K562 (cell line): ENCODE measurements around the gene PDCD10. TPM values are rescaled to one million over a fixed set of nuclear protein-coding genes. Genes with fewer than 3 reads are reported as not detected.

Source experiments
- ATAC-seq: fragments of 200-7000 bp; cut with Tn5 transposase; 3 replicates; pipeline ENCODE4 v1.9.1; 2020; ENCODE audit warnings: moderate library complexity
- BruUV-seq: library from RNA; stranded (reverse); fragments of 400-500 nt; replicated peaks from 2 replicates; lab custom pipeline; 2021; lab: Mats Ljungman, UMichigan
- CTCF ChIA-PET: fragments of 300-600 bp; formaldehyde crosslinking; extraction: SDS; loops from one replicate; lab custom pipeline; 2021; ENCODE audit warnings: low intra/inter-chr PET ratio; lab: Yijun Ruan, JAX
- POLR2A ChIA-PET: fragments of 300-600, 350-650 bp; sonication (Branson Sonifier 250); formaldehyde crosslinking; extraction: SDS; loops from one replicate; lab custom pipeline; 2021; ENCODE audit warnings: antibody characterized with exemption, inconsistent platforms; lab: Yijun Ruan, JAX
- DNase-seq, 4 experiments: peaks; one replicate each; pipeline versions ENCODE4 v3.0.0 to v3.0.0-alpha.2; 2011 to 2018; ENCODE audit warnings: low spot score in 3 of 4, mixed read lengths in 3 of 4; ENCODE audit errors: extremely low read depth in 1 of 4
- FAIRE-seq: peaks from 2 replicates; lab custom pipeline; 2011; peaks lifted over from hg19 to GRCh38; lab: Jason Lieb, UNC
- H2AFZ ChIP-seq: 2 replicates; pipeline ENCODE4 v1.6.0; 2011; ENCODE audit warnings: low read depth, low read length, control low read depth, inconsistent platforms
- H3K27ac ChIP-seq: fragments of 200-600 bp; 3 replicates; pipeline ENCODE4 v1.8.0; 2011; ENCODE audit warnings: low read depth, mild to moderate bottlenecking, control low read depth, inconsistent platforms, low read length, moderate library complexity, mixed read lengths; ENCODE audit errors: extremely low read depth
- H3K27me3 ChIP-seq, 2 experiments: fragments of 300-600 bp in 1 of 2; 2 replicates in 1 of 2; 3 replicates in 1 of 2; pipeline versions ENCODE4 v1.6.0 to v1.8.0; 2011; ENCODE audit warnings: inconsistent platforms in 2 of 2, low read length in 2 of 2, mild to moderate bottlenecking in 1 of 2, mixed read lengths in 1 of 2, moderate library complexity in 1 of 2; ENCODE audit not compliant: control insufficient read depth in 2 of 2, insufficient read depth in 2 of 2
- H3K36me3 ChIP-seq: fragments of 300-600 bp; 3 replicates; pipeline ENCODE4 v1.8.0; 2011; ENCODE audit warnings: mild to moderate bottlenecking, low read length, inconsistent platforms; ENCODE audit not compliant: control insufficient read depth, insufficient read depth
- H3K4me1 ChIP-seq, 2 experiments: fragments of 200-600 bp in 1 of 2; replicated peaks in 1 of 2; 2 replicates in 1 of 2; 3 replicates in 1 of 2; pipeline versions ENCODE4 v1.5.1 to v1.8.0; 2011; ENCODE audit warnings: inconsistent platforms in 2 of 2, low read length in 2 of 2, mild to moderate bottlenecking in 1 of 2, mixed read lengths in 1 of 2, moderate library complexity in 1 of 2; ENCODE audit not compliant: control insufficient read depth in 2 of 2, insufficient read depth in 2 of 2
- H3K4me2 ChIP-seq: 2 replicates; pipeline ENCODE4 v1.6.1; 2011; ENCODE audit warnings: low read length, control low read depth, inconsistent platforms, mixed read lengths; ENCODE audit not compliant: insufficient read depth
- H3K4me3 ChIP-seq: fragments of 200-600 bp; sonication (generic), shearing (Covaris generic); 2 replicates; pipeline ENCODE4 v1.5.1; 2016; ENCODE audit warnings: control low read depth, inconsistent platforms
- H3K79me2 ChIP-seq: fragments of 200-600 bp; 3 replicates; pipeline ENCODE4 v1.8.0; 2011; ENCODE audit warnings: low read length, inconsistent platforms; ENCODE audit not compliant: control insufficient read depth, insufficient read depth
- H3K9ac ChIP-seq, 2 experiments: 2 replicates each; pipeline versions ENCODE4 v1.6.0 to v1.6.1; 2011; ENCODE audit warnings: low read depth in 2 of 2, low read length in 2 of 2, control low read depth in 1 of 2, inconsistent platforms in 1 of 2, mild to moderate bottlenecking in 1 of 2, mixed read lengths in 1 of 2; ENCODE audit not compliant: insufficient read depth in 1 of 2
- H3K9me1 ChIP-seq: one replicate; pipeline ENCODE4 v1.6.0; 2011; ENCODE audit warnings: inconsistent platforms, mild to moderate bottlenecking, low read length, moderate library complexity; ENCODE audit not compliant: control insufficient read depth, insufficient read depth
- H3K9me3 ChIP-seq: replicated peaks from 2 replicates; pipeline ENCODE4 v1.5.1; 2011; ENCODE audit warnings: low read depth, low read length, inconsistent platforms; ENCODE audit not compliant: control insufficient read depth, insufficient read depth
- H4K20me1 ChIP-seq: replicated peaks from 2 replicates; pipeline ENCODE4 v1.6.1; 2011; ENCODE audit warnings: low read length, inconsistent platforms, mixed read lengths; ENCODE audit not compliant: control insufficient read depth, insufficient read depth
- BRD9 ChIP-seq: fragments of 450-650 bp; IDR thresholded peaks from 2 replicates; pipeline ENCODE4 v1.6.1; 2018; ENCODE audit warnings: low read depth; ENCODE audit not compliant: partially characterized antibody
- CTCF ChIP-seq, 3 experiments: IDR thresholded peaks in 2 of 3; conservative IDR thresholded peaks in 1 of 3; 2 replicates each; pipeline ENCODE4 v1.5.1; 2011 to 2012; ENCODE audit warnings: low read length in 3 of 3, mild to moderate bottlenecking in 3 of 3, control low read depth in 2 of 3, improper control_type of control experiment in 1 of 3, inconsistent platforms in 1 of 3, low read depth in 1 of 3, mixed read lengths in 1 of 3, moderate library complexity in 1 of 3; ENCODE audit not compliant: insufficient read depth in 2 of 3
- CTCFL ChIP-seq: IDR thresholded peaks from 2 replicates; pipeline ENCODE4 v1.6.1; 2011; ENCODE audit warnings: borderline replicate concordance, low read depth, mild to moderate bottlenecking, moderate library complexity, low read length; ENCODE audit not compliant: insufficient read depth, poor library complexity, severe bottlenecking
- E2F6 ChIP-seq, 2 experiments: IDR thresholded peaks; 2 replicates each; pipeline ENCODE4 v1.6.1; 2011; ENCODE audit warnings: borderline replicate concordance in 1 of 2, control low read depth in 1 of 2, low read depth in 1 of 2, low read length in 1 of 2, mild to moderate bottlenecking in 1 of 2, mixed read lengths in 1 of 2, moderate library complexity in 1 of 2; ENCODE audit not compliant: insufficient read depth in 1 of 2, insufficient read length in 1 of 2, poor library complexity in 1 of 2, severe bottlenecking in 1 of 2; ENCODE audit errors: extremely low read depth in 1 of 2
- E2F8 ChIP-seq: fragments of 450-650 bp; IDR thresholded peaks from 2 replicates; pipeline ENCODE4 v1.7.1; 2018; ENCODE audit warnings: mild to moderate bottlenecking, low read depth; ENCODE audit not compliant: partially characterized antibody
- FOSL1 ChIP-seq: fragments of 200-800 bp; sonication (Bioruptor generic); conservative IDR thresholded peaks from 2 replicates; pipeline ENCODE4 v1.6.1; 2016; ENCODE audit warnings: missing genetic modification characterization, missing compliant biosample characterization
- FOXK2 ChIP-seq, 2 experiments: fragments of 450-650 bp; IDR thresholded peaks in 1 of 2; conservative IDR thresholded peaks in 1 of 2; 2 replicates each; pipeline ENCODE4 v1.6.1; 2016; ENCODE audit warnings: low read depth in 2 of 2, mild to moderate bottlenecking in 1 of 2
- RAD21 ChIP-seq, 2 experiments: fragments of 250-450 bp in 1 of 2; fragments of 450-650 bp in 1 of 2; sonication (Bioruptor Pico) in 1 of 2; formaldehyde crosslinking in 1 of 2; IDR thresholded peaks in 1 of 2; conservative IDR thresholded peaks in 1 of 2; 2 replicates each; pipeline versions ENCODE4 v1.4.0 to v1.8.0; 2020 to 2022; ENCODE audit warnings: mild to moderate bottlenecking in 2 of 2, moderate library complexity in 1 of 2
- SMC3 ChIP-seq: conservative IDR thresholded peaks from 2 replicates; pipeline ENCODE4 v1.6.1; 2011; ENCODE audit warnings: low read depth, low read length, improper control_type of control experiment; ENCODE audit not compliant: insufficient read depth
- ZZZ3 ChIP-seq: fragments of 450-650 bp; IDR thresholded peaks from 2 replicates; pipeline ENCODE4 v1.6.1; 2016; ENCODE audit warnings: antibody characterized with exemption, mild to moderate bottlenecking, moderate library complexity
- WGBS: fragments of 100-300 bp; shearing (Covaris generic); methylation state at CpG from one replicate; pipeline ENCODE4 v1.1.6; 2016; ENCODE audit warnings: low coverage, mixed read lengths; ENCODE audit not compliant: insufficient coverage; ENCODE audit errors: missing lambda C conversion rate; 5-methylcytosine and 5-hydroxymethylcytosine counted together
- in situ Hi-C: fragments of 300-500 bp; cut with MboI; formaldehyde crosslinking; loops from 4 replicates; pipeline ENCODE4 v1.15.0; 2018; ENCODE audit warnings: inconsistent platforms, mixed read lengths
- intact Hi-C: fragments of 100-400 bp; cut with micrococcal nuclease; formaldehyde crosslinking; loops from 2 replicates; pipeline ENCODE4 v1.14.2; 2022
- polyA plus RNA-seq, 8 experiments: library from polyadenylated mRNA; depleted of rRNA in 4 of 8; stranded (reverse) in 5 of 8; unstranded in 3 of 8; fragments of >200 nt; fragmentation: Nextera tagmentation in 2 of 8; fragmentation: Illumina TruSeq in 1 of 8; extraction: Ambion mirVana in 2 of 8; extraction: Trizol in 1 of 8; gene quantifications; 2 replicates each; pipeline versions ENCODE4 v1.2.1 to v1.2.3, GENCODE V29; 2011 to 2014; ENCODE audit warnings: inconsistent platforms in 1 of 8, missing spikeins in 1 of 8
- total RNA-seq, 7 experiments: library from RNA; depleted of rRNA in 6 of 7; stranded (reverse); fragments of >200 nt in 6 of 7; fragmentation: Illumina TruSeq in 2 of 7; extraction: Trizol in 2 of 7; gene quantifications; 2 replicates each; pipeline versions ENCODE4 v1.2.1 to v1.2.3, GENCODE V29; 2011 to 2021; ENCODE audit warnings: low replicate concordance in 1 of 7

PDCD10 gene
- total and polyA plus RNA-seq, 9 of the 15 experiments (the other 6 are each of a cell fraction or from before 2014, with no cell fraction given) = 121 to 476 (median 232) TPM

GRCh38 chr3:167740961-167741587, 6.4 kb upstream of the PDCD10 start:
- no TSS peak for BruUV-seq
- ATAC-seq (peak; percentile 87), DNase-seq (peak in 2 of 4 experiments; percentile 53 to 75), FAIRE-seq (peak; percentile 90)
- no peak overlapping the region for H3K4me3 ChIP-seq
- no peaks in the 10 kb centered on the region for H3K9me3 ChIP-seq
- no peak overlapping the region for H3K4me2 ChIP-seq
- POLR2A ChIA-PET = interaction anchor here (0.6 to 1.0 kb wide), 5 partner anchors 9 to 355 kb away, joined by 3 to 4 read pairs (median 3); partner anchors contain the start of gene GOLIM4
- intact Hi-C loops (loop anchor here (10.0 kb wide), 1 partner anchor 136 kb away; no protein-coding TSS in a partner anchor), in situ Hi-C loops (no loop called here)
- H3K9me1 ChIP-seq = no peaks in the 10 kb centered on the region
- peak overlapping the region; percentile 47; the same call in 1 of the 2 replicates for H2AFZ ChIP-seq
- no peaks in the 10 kb centered on the region for H4K20me1 ChIP-seq
- no peak overlapping the region for H3K9ac ChIP-seq
- 45% methylated on average over 2 of the region's 2 CpGs for WGBS
- peaks cover 49% of the 10 kb centered on the region for H3K79me2 ChIP-seq
- H3K27ac ChIP-seq = no peak overlapping the region
- peaks cover 3 to 16% of the 10 kb centered on the region in 2 experiments; a peak in 3 of 5 replicates for H3K4me1 ChIP-seq
- peaks cover 3% of the 10 kb centered on the region; the same call in 1 of the 3 replicates for H3K36me3 ChIP-seq
- CTCF ChIA-PET = no interaction called here
- no peaks in the 10 kb centered on the region for H3K27me3 ChIP-seq
- TF ChIP-seq E2F6 (IDR thresholded peaks at IDR 0.05; ENCODE audit: borderline replicate concordance in 1 of 2, extremely low read depth in 1 of 2, insufficient read depth in 1 of 2, insufficient read length in 1 of 2, low read depth in 1 of 2, low read length in 1 of 2, poor library complexity in 1 of 2, severe bottlenecking in 1 of 2) (no peak), FOXK2 (conservative IDR thresholded peaks at IDR 0.05 in 1 of 2, IDR thresholded peaks at IDR 0.05 in 1 of 2; ENCODE audit: low read depth in 2 of 2) (no peak), CTCFL (peak; percentile 94), ZZZ3 (no peak), FOSL1 (tag) (no peak), RAD21 (CRISPR knock-in tag; conservative IDR thresholded peaks at IDR 0.05 in 1 of 2, IDR thresholded peaks at IDR 0.05 in 1 of 2) (peak; percentile 43 to 76; a peak in 3 of 4 replicates), CTCF (IDR thresholded peaks at IDR 0.05 in 2 of 3, conservative IDR thresholded peaks at IDR 0.05 in 1 of 3; ENCODE audit: insufficient read depth in 2 of 3, low read depth in 1 of 3, low read length in 3 of 3) (peak; percentile 53 to 67 (median 62)), SMC3 (0 out of 2 replicates have a peak, but pooled peaks have one; percentile 48), BRD9 (no peak), E2F8 (no peak)
